ENCODE results near the gene DNAI1.

DNA sequence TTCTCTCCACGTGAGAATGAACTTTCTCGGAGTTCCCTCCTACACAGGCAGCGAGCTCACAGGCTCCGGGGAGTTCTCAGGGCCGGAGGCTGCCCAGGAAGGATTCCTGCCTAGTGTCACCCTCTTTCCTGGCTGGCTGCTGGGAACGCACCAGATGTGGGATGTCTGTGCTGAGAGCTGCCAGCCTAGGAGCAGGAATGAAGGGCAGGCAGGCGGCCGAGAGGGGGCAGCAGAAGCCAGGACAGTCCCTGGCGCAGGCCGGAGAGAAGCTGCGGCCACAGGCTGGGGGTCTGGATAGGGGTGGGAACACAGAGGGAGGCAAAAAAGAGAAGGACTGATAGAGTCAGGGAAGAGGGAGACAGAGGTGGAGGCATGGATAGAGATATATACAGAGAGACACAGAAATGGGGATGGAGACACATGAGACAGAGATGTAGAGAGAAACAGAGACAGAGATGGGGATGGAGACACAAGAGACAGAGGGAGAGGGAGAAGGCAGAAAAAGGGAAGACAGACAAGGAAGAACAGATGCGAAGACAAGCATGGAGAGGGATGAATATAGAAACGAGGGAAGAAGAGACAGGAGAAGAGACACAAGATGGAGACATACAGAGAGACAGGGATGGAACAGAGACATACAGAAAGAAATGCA, 89.5 kb downstream of the DNAI1 start:
- no peak for TF ChIP-seq GATA3 (IDR thresholded peaks at IDR 0.05; ENCODE audit: low read depth, low read length)
- TF ChIP-seq GATA2 (IDR thresholded peaks at IDR 0.05; ENCODE audit: low read depth, low read length), result no peak
